HG03439 (cell line): ENCODE measurements around the gene SHB.

Experiments
- ATAC-seq: cut with Tn5 transposase; IDR thresholded peaks from one replicate; pipeline ENCODE4 v1.9.1; 2021; ENCODE audit warnings: mild to moderate bottlenecking, moderate library complexity; ENCODE audit not compliant: unreplicated experiment

Gene SHB

DNA sequence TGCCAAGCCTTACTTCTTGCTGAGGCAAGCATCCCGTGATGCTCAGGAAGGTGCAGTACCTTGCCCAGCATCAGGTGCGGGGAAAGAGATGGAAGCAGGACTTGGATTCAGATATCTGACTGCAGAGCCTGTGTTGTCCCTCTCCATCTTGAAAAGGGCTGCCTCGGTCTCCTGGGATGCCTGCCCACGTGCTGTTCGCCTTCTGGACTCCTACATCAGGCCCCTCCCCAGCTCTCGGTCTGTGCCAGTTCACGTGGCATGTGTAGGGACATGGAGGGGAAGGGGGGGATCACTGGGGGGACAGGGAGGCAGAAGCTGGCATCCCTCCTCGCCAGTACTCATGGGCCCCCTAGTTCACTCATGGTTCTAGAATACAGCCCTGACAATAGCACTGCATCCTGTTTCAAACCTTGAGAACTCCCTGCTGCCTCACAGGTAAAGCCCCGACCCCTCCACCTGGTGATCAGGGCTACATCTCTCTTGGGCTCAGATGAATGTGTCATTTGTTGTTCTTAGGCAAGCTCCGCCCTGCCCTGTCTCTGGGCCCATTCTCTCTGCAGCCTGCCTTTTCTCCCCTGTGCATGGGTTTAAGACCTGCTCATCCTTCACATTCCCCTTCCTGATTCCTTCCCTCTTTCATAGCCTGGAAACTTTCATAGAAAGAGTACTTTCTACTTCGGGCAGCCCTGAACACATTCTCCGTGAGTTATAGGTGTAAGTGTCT lies 126.2 kb downstream of the SHB start:
- ATAC-seq, result no peak

GRCh38 chr9:37941253-37941652 lies 127.8 kb downstream of the SHB start:
- no peak for ATAC-seq

- no peak for ATAC-seq
Observed at GRCh38 chr9:37939575-37940095, 129.4 kb downstream of the SHB start.

GRCh38 chr9:37938121-37938891 lies 130.7 kb downstream of the SHB start:
- no peak for ATAC-seq

DNA sequence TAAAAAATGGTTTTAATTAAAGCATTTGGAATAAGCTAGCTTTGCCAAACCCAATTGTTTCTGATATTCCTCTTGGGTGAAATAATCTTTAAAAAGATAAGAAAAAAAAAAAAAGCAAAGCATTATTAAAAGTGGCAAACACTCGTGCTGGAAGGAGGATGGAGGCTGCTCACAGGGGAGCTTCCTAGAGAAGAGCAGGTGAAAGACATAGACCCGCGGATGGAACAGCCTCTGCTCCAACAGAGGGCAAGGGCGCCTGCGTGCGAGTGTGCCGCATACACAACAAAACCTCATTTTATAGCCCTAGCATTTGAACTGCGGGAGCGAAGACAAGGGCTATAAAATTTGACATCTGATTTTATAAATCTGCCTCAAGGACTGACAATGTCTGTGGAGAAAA lies 131.7 kb downstream of the SHB start:
- no peak for ATAC-seq

GRCh38 chr9:37936965-37937364 lies 132.1 kb downstream of the SHB start:
- ATAC-seq, result no peak

DNA sequence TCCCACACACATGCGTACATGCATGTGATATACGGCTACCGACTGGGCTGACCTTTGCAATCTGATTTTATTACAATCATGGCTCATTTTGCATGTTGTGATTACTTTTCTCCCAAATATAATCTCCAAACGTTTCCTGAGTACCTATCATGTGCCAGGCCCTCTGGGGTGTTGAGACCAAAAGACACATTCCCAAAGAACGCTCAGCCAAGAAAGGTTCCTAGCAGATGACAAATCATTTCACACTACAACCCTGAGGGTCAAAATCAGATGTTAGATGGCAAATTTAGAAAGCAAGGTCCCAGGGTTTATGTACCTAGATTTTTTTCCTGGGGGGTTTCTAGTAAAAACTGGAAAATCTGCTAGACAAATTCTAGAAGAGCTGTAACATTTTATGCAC lies 132.7 kb downstream of the SHB start:
- ATAC-seq, result no peak

- no peak for ATAC-seq
Observed at GRCh38 chr9:37935096-37935495, 133.9 kb downstream of the SHB start.

DNA sequence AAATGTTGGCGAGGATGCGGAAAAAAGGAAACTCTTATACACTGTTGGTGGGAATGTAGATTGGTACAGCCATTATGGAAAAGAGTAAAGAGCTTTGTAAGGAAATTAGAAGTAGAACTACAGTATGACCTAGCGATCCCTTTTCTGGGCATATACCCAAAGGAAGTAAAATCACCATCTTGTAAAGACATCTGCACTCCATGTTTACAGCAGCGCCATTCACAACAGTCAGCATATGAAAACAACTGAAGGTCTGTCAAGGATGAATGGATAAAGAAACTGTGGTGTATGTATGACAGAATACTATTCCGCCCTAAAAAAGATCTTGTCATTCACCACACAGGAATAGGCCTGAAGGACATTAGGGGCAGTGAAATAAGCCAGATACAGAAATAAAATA lies 137.4 kb downstream of the SHB start:
- no peak for ATAC-seq

DNA sequence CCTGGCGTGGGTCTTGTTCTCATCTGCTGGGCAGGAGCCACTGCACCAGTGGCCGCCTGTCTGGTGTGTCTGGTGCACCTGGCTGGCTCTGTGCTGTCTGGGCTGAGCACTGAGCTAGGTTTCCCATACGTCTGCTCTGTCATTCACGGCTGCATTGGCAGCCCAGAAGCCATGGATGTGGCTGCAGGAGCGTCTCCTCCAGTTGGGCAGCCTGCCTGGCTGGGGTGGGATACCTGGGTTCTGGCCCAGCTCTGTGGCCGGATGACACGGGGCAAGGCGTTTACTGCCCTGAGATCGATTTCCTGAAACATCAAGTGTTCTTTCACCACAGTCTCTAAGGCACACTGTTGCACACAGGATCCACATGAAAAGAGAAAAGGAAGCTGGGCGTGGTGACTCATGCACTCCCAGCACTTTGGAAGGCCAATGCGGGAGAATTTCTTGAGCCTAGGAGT lies 139.6 kb downstream of the SHB start:
- ATAC-seq, result no peak

GRCh38 chr9:37928552-37929430 lies 140.2 kb downstream of the SHB start:
- no peak for ATAC-seq

GRCh38 chr9:37927601-37928551 lies 141.2 kb downstream of the SHB start:
- ATAC-seq, result no peak

DNA sequence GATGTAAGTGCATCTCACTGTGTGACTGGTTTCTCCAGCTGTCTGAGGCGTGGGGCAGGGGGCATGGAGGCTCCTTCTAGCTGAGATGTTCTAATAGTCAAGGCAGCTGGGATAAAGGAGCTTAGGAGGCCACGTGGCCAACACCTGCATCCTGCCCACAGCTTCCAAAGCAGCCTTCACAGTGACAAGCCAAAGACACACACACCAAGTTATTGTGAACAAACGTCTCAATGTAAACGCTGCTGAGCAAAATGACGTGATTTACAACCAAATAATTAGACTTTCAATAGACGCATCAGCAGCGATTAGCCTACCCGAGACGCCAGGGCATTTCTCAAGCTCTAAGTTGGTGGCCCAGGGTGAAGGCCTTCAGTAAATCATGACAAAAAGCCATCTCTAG lies 141.9 kb downstream of the SHB start:
- no peak for ATAC-seq

DNA sequence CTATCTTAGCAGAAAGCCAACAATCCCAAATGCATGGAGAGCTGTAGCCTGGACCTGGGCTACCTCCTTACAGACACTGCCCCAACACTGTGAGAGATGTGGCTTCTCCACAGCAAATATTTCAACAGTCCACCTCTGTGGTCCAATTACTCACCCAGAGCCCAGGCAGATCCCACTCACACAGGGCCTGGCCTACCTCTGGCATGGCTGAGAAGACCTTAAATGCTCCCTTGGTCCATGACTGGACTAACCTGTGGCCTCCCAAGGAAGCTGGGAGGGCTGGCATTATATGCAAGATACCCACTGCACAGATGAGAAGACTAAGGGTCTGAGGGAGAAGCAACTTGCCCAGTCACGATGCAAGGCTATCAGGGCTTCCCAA lies 142.3 kb downstream of the SHB start:
- ATAC-seq, result no peak

- ATAC-seq, result no peak
Observed at GRCh38 chr9:37925786-37926736, 143.0 kb downstream of the SHB start.

GRCh38 chr9:37925006-37925405 lies 144.0 kb downstream of the SHB start:
- ATAC-seq, result no peak

DNA sequence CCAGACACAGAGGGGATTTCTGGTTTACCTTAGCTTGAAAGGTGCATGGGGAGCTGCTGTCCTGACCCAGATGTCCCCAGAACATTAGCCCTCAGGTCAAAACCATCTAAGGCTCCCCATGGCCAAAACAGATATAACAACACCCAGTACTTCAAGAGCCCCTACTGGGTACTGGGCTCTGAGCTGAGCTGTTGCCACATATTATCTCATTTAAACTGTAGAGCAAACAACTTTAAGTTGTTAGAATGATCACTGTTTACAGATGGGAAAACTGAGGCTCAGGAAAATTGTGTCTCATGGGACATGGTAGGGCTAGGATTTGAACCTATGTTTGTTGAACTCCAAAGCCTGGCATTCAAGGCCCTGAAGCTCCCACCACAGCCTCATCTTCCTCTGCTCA lies 144.5 kb downstream of the SHB start:
- ATAC-seq, result no peak

DNA sequence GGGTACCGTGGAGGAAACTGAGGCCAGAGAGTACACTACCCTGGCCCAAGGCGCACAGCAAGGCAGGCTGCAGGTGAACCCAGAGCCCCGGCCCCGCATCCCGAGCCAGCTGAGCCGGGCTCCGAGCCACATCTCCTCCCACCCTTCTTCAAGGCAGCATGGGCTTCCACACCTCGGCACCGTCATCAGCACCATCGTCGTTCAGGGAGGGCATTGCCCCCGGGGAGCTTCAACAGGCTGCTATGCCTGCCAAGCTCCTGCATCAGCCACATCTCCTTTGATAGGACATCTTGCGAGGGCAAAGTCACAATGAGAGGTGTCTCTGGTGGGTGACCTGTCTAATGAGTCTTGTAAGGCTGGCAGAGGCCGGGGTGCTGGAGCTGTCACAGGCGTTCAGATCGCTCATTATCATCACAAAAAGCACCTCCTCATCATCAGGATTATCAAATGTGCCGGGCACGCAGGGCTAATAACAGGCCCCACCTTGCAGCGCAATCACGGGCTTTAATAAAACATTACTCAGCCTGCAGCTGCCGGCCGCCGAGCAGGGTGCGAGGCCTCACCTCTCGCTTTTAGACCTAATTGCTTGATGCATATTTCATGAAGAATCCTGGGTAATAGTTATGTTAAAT lies 145.1 kb downstream of the SHB start:
- ATAC-seq, result no peak
